GM23248 (cell line): Measurements from ENCODE around the gene PLEKHH1. TPM values are rescaled to one million over a fixed set of nuclear protein-coding genes. Genes with fewer than 3 reads are reported as not detected.
A peak's percentile ranks its signal among the peaks of the same experiment; 100 is the strongest.

ENCODE experiments used
- DNase-seq: peaks from one replicate; pipeline ENCODE4 v3.0.0-alpha.2; 2015
- H2AFZ ChIP-seq: fragments of 200-600 bp; sonication (generic); 2 replicates; pipeline ENCODE4 v1.6.1; 2016; ENCODE audit warnings: antibody characterized with exemption
- H3F3A ChIP-seq: fragments of 200-600 bp; sonication (generic); 2 replicates; pipeline ENCODE4 v1.6.1; 2016; ENCODE audit warnings: mild to moderate bottlenecking, antibody characterized with exemption, mixed run types; ENCODE audit not compliant: insufficient read depth
- H3K27ac ChIP-seq: fragments of 200-600 bp; sonication (generic); 2 replicates; pipeline ENCODE4 v1.5.1; 2016; ENCODE audit warnings: mild to moderate bottlenecking
- H3K27me3 ChIP-seq: fragments of 200-600 bp; sonication (generic); replicated peaks from 2 replicates; pipeline ENCODE4 v1.6.1; 2016; ENCODE audit warnings: mild to moderate bottlenecking; ENCODE audit not compliant: insufficient read depth
- H3K36me3 ChIP-seq: fragments of 200-600 bp; sonication (generic); 2 replicates; pipeline ENCODE4 v1.6.1; 2016; ENCODE audit warnings: low read depth, mild to moderate bottlenecking
- H3K4me1 ChIP-seq: fragments of 200-600 bp; sonication (generic); 2 replicates; pipeline ENCODE4 v1.6.1; 2016; ENCODE audit warnings: mild to moderate bottlenecking; ENCODE audit not compliant: insufficient read depth
- H3K4me2 ChIP-seq: fragments of 200-600 bp; sonication (generic); one replicate; pipeline ENCODE4 v1.6.1; 2016; ENCODE audit warnings: mild to moderate bottlenecking; ENCODE audit not compliant: unreplicated experiment
- H3K4me3 ChIP-seq: fragments of 200-600 bp; sonication (generic); 2 replicates; pipeline ENCODE4 v1.5.1; 2016; ENCODE audit warnings: mild to moderate bottlenecking
- H3K79me2 ChIP-seq: fragments of 200-600 bp; sonication (generic); 2 replicates; pipeline ENCODE4 v1.6.1; 2016; ENCODE audit warnings: mild to moderate bottlenecking; ENCODE audit not compliant: insufficient read depth
- H3K9ac ChIP-seq: fragments of 200-600 bp; sonication (generic); 2 replicates; pipeline ENCODE4 v1.6.1; 2016; ENCODE audit warnings: mild to moderate bottlenecking
- H3K9me2 ChIP-seq: fragments of 200-600 bp; sonication (generic); 2 replicates; pipeline ENCODE4 v1.6.1; 2016; ENCODE audit warnings: mixed run types, mild to moderate bottlenecking, moderate library complexity; ENCODE audit not compliant: insufficient read depth
- H3K9me3 ChIP-seq: fragments of 200-600 bp; sonication (generic); one replicate; pipeline ENCODE4 v1.6.1; 2017; ENCODE audit warnings: low read depth
- H4K20me1 ChIP-seq: fragments of 200-600 bp; sonication (generic); 2 replicates; pipeline ENCODE4 v1.6.0; 2016; ENCODE audit not compliant: insufficient read depth
- EZH2 ChIP-seq: fragments of 200-600 bp; sonication (generic); IDR thresholded peaks from 2 replicates; pipeline ENCODE4 v1.6.1; 2018; ENCODE audit warnings: antibody characterized with exemption, mild to moderate bottlenecking; ENCODE audit not compliant: insufficient read depth, poor library complexity, severe bottlenecking
- EZH2phosphoT487 ChIP-seq: fragments of 200-600 bp; sonication (generic); IDR thresholded peaks from 2 replicates; pipeline ENCODE4 v1.6.1; 2018; ENCODE audit warnings: antibody characterized with exemption, moderate library complexity, mild to moderate bottlenecking, low read depth; ENCODE audit not compliant: insufficient read depth
- WGBS, 2 experiments: methylation state at CpG; one replicate each; pipeline ENCODE4 v1.1.6; 2015 to 2017; ENCODE audit warnings: low lambda C conversion rate in 2 of 2, low coverage in 1 of 2; ENCODE audit errors: missing lambda C conversion rate in 2 of 2; 5-methylcytosine and 5-hydroxymethylcytosine counted together
- in situ Hi-C: fragments of 300-500 bp; cut with MboI; formaldehyde crosslinking; loops from 2 replicates; pipeline ENCODE4 v1.15.0; 2020
- polyA plus RNA-seq: library from polyadenylated mRNA; unstranded; fragments of >200 nt; fragmentation: Nextera tagmentation; extraction: Ambion mirVana; gene quantifications from 2 replicates; pipeline ENCODE4 v1.2.1, GENCODE V29; 2016
- small RNA-seq: library from RNA; depleted of rRNA; stranded (forward); fragments of <200 nt; gene quantifications from one replicate; pipeline ENCODE3, GENCODE V24; 2014; ENCODE audit warnings: low read depth, low replicate concordance
- total RNA-seq: library from RNA; depleted of rRNA; stranded (reverse); fragments of >200 nt; shearing (Covaris generic); gene quantifications from 2 replicates; pipeline ENCODE4 v1.2.3, GENCODE V29; 2014; rRNA removed

The PLEKHH1 gene
- total and polyA plus RNA-seq, 2 experiments from 2014 or later = under 0.01 to 0.13 TPM

GRCh38 chr14:67633451-67634147, 100.5 kb downstream of the PLEKHH1 start:
- H3K27me3 ChIP-seq = no peaks in the 10 kb centered on the region
- 87 to 89% methylated on average over 5 of the region's 5 CpGs for WGBS, 2 experiments

DNA sequence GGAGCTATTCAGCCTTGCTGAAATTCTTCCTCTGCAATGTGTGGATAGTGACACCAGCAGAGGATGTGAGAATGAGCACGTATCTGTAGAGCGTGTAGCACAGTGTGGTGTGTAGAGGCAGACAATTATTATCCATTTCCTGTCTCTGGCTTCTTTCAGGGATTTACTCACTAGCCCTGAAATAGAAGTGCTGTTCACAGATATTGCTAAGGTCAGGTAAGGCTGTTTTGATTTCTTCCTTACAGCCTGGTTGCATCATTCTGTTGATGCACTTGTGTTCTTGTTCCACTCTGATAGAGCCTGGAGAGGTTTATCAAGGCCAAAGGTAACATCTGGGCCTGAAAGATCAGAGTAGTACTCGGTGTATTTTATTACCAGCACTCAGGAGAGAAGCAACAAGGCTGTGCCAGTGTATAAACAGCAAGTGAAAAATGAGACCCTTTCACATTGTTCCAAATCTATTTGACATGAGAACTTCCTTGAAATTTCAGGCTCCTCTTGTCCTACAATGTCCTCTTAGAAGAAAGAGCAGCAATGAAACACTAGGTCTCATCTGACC, 103.3 kb downstream of the PLEKHH1 start:
- DNase-seq = peak; percentile 55
- Histone ChIP-seq H3K27ac (peak overlapping the region; percentile 38), H4K20me1 (no peaks in the 10 kb centered on the region), H3K27me3 (no peaks in the 10 kb centered on the region), H3K4me1 (peaks cover 6% of the 10 kb centered on the region; the same call in 1 of the 2 replicates), H3K36me3 (no peaks in the 10 kb centered on the region), H3F3A (no peaks in the 10 kb centered on the region), H2AFZ (peak overlapping the region; percentile 42), H3K9ac (no peak overlapping the region), H3K9me3 (no peaks in the 10 kb centered on the region), H3K4me2 (no peak overlapping the region), H3K9me2 (no peaks in the 10 kb centered on the region), H3K79me2 (no peaks in the 10 kb centered on the region), H3K4me3 (no peak overlapping the region)
- in situ Hi-C loops = no loop called here
- TF ChIP-seq EZH2 = no peak
- TF ChIP-seq EZH2phosphoT487 = no peak
- WGBS, 2 experiments = 70 to 79% methylated on average over 3 of the region's 3 CpGs

More at GRCh38 chr14:67633451-67634147, 100.5 kb downstream of the PLEKHH1 start:
- H3K4me2 ChIP-seq = no peak overlapping the region
- in situ Hi-C loops = no loop called here
- H3K36me3 ChIP-seq = no peaks in the 10 kb centered on the region
- no peak overlapping the region for H3K27ac ChIP-seq
- TF ChIP-seq EZH2phosphoT487 (no peak), EZH2 (no peak)
- H2AFZ ChIP-seq = no peak overlapping the region
- no peak for DNase-seq
- no peaks in the 10 kb centered on the region for H3K79me2 ChIP-seq
- no peaks in the 10 kb centered on the region for H3K9me3 ChIP-seq
- no peak overlapping the region for H3K4me3 ChIP-seq
- H4K20me1 ChIP-seq = no peaks in the 10 kb centered on the region
- no peaks in the 10 kb centered on the region for H3F3A ChIP-seq
- H3K9me2 ChIP-seq = no peaks in the 10 kb centered on the region
- peaks cover 6% of the 10 kb centered on the region; the same call in 1 of the 2 replicates for H3K4me1 ChIP-seq
- H3K9ac ChIP-seq = no peak overlapping the region

- Histone ChIP-seq H3K27ac (no peak overlapping the region), H3K27me3 (no peaks in the 10 kb centered on the region), H3K9me2 (no peaks in the 10 kb centered on the region), H3K4me1 (peaks cover 6% of the 10 kb centered on the region; the same call in 1 of the 2 replicates), H3K9me3 (no peaks in the 10 kb centered on the region), H3K36me3 (no peaks in the 10 kb centered on the region), H3K9ac (no peak overlapping the region), H3K79me2 (no peaks in the 10 kb centered on the region), H2AFZ (no peak overlapping the region), H3F3A (no peaks in the 10 kb centered on the region), H3K4me3 (no peak overlapping the region), H4K20me1 (no peaks in the 10 kb centered on the region), H3K4me2 (no peak overlapping the region)
- 97 to 100% methylated on average over 3 of the region's 3 CpGs for WGBS, 2 experiments
- in situ Hi-C loops = no loop called here
- DNase-seq = no peak
- no peak for TF ChIP-seq EZH2phosphoT487
- TF ChIP-seq EZH2 = no peak
Measured at GRCh38 chr14:67638642-67639041, 105.6 kb downstream of the PLEKHH1 start.

Small RNA genes within 50 kb of the gene (small RNA-seq; reads per million reads assigned to genes)
- gene AL132640.3 (not detected), gene RF00019 (not detected)

Other genes starting within 250 kb of the PLEKHH1 start
- 128 and 129 TPM in 2 replicates for gene ATP6V1D, start 173.5 kb upstream of the PLEKHH1 start, total RNA-seq
- 191 and 192 TPM in 2 replicates for gene ATP6V1D, start 173.5 kb upstream of the PLEKHH1 start, polyA plus RNA-seq
- gene EIF2S1, start 173.0 kb upstream of the PLEKHH1 start, total RNA-seq = 232 and 273 TPM in 2 replicates
- 218 and 222 TPM in 2 replicates for gene EIF2S1, start 173.0 kb upstream of the PLEKHH1 start, polyA plus RNA-seq
- gene PLEK2, start 121.1 kb upstream of the PLEKHH1 start, total RNA-seq = 10.8 and 12.4 TPM in 2 replicates
- 11.4 and 11.5 TPM in 2 replicates for gene PLEK2, start 121.1 kb upstream of the PLEKHH1 start, polyA plus RNA-seq
- 0.65 and 1.1 TPM in 2 replicates for gene TMEM229B, start 44.6 kb upstream of the PLEKHH1 start, total RNA-seq
- gene TMEM229B, start 44.6 kb upstream of the PLEKHH1 start, polyA plus RNA-seq = 0.43 and 0.48 TPM in 2 replicates
- gene PIGH, start 67.0 kb downstream of the PLEKHH1 start, total RNA-seq = 10.8 and 27.6 TPM in 2 replicates
- gene PIGH, start 67.0 kb downstream of the PLEKHH1 start, polyA plus RNA-seq = 22.4 and 23.4 TPM in 2 replicates
- gene ARG2, start 86.6 kb downstream of the PLEKHH1 start, total RNA-seq = 6.3 and 8.2 TPM in 2 replicates
- gene ARG2, start 86.6 kb downstream of the PLEKHH1 start, polyA plus RNA-seq = 5.6 and 5.8 TPM in 2 replicates
- 61.5 and 64.2 TPM in 2 replicates for gene VTI1B, start 141.3 kb downstream of the PLEKHH1 start, total RNA-seq
- gene VTI1B, start 141.3 kb downstream of the PLEKHH1 start, polyA plus RNA-seq = 192 and 207 TPM in 2 replicates
- gene RDH11, start 162.5 kb downstream of the PLEKHH1 start, total RNA-seq = 59.1 and 59.4 TPM in 2 replicates
- 56.7 and 57.5 TPM in 2 replicates for gene RDH11, start 162.5 kb downstream of the PLEKHH1 start, polyA plus RNA-seq
- gene RDH12, start 168.6 kb downstream of the PLEKHH1 start, total RNA-seq = not detected in 2 replicates
- gene RDH12, start 168.6 kb downstream of the PLEKHH1 start, polyA plus RNA-seq = not detected in 2 replicates